Keratinocyte (primary cell): ENCODE data around the gene ACP1.

ENCODE experiments used
- EZH2 ChIP-seq: IDR thresholded peaks from one replicate; pipeline ENCODE4 v1.6.1; 2012; ENCODE audit warnings: inconsistent platforms, mild to moderate bottlenecking, low read length, moderate library complexity
- TF ChIP-seq, protein P1 (sequence below), 3 experiments: IDR thresholded peaks in 1 of 3; conservative IDR thresholded peaks in 1 of 3; optimal IDR thresholded peaks in 1 of 3; 2 replicates in 2 of 3; 3 replicates in 1 of 3; pipeline versions ENCODE3 to v1.5.1; 2011; ENCODE audit warnings: low read length in 3 of 3, mild to moderate bottlenecking in 3 of 3, moderate library complexity in 2 of 3, control low read depth in 1 of 3, inconsistent platforms in 1 of 3; ENCODE audit not compliant: insufficient read depth in 2 of 3; ENCODE audit errors: extremely low read depth in 1 of 3

DNA sequence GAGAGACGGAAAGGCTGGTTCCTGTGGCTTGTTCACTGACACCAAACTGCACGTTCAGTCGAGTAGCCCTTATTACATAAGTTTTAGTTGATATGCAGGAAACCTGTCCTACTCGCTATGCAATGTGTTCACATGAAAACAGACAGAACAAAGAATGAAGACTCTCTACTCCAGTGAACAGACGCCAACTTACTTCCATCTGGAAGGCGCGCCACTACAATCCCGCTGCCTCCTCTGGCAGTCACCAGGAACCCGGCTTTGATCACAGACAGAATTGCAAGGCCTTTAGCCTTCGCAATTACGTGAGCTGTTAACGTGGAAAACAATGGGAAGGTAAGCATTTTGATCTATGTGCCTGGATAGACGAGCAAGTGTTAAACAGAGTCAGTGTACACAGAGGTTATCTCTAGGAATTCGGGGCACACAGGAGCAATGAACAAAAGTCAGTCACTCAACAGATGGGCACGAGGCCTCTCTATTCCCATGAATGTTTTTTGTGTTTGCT, 15.2 kb upstream of the ACP1 start:
- TF ChIP-seq, protein P1, sequence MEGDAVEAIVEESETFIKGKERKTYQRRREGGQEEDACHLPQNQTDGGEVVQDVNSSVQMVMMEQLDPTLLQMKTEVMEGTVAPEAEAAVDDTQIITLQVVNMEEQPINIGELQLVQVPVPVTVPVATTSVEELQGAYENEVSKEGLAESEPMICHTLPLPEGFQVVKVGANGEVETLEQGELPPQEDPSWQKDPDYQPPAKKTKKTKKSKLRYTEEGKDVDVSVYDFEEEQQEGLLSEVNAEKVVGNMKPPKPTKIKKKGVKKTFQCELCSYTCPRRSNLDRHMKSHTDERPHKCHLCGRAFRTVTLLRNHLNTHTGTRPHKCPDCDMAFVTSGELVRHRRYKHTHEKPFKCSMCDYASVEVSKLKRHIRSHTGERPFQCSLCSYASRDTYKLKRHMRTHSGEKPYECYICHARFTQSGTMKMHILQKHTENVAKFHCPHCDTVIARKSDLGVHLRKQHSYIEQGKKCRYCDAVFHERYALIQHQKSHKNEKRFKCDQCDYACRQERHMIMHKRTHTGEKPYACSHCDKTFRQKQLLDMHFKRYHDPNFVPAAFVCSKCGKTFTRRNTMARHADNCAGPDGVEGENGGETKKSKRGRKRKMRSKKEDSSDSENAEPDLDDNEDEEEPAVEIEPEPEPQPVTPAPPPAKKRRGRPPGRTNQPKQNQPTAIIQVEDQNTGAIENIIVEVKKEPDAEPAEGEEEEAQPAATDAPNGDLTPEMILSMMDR (optimal IDR thresholded peaks at IDR 0.05 in 1 of 3, IDR thresholded peaks at IDR 0.05 in 1 of 3, conservative IDR thresholded peaks at IDR 0.05 in 1 of 3; ENCODE audit: extremely low read depth in 1 of 3, insufficient read depth in 2 of 3, low read length in 3 of 3): no peak
- TF ChIP-seq EZH2: no peak
